Activated gamma-delta T cell (primary cell): ENCODE data around the gene TOR1A.
"Not testable (repeated sequence)": the region's sequence is repeated elsewhere in the genome, so short reads cannot be mapped to it uniquely, and the experiment has no call there.

Source experiments
- DNase-seq: peaks from one replicate; lab custom pipeline; 2025; lab: John Stamatoyannopoulos, UW

The TOR1A gene

DNA sequence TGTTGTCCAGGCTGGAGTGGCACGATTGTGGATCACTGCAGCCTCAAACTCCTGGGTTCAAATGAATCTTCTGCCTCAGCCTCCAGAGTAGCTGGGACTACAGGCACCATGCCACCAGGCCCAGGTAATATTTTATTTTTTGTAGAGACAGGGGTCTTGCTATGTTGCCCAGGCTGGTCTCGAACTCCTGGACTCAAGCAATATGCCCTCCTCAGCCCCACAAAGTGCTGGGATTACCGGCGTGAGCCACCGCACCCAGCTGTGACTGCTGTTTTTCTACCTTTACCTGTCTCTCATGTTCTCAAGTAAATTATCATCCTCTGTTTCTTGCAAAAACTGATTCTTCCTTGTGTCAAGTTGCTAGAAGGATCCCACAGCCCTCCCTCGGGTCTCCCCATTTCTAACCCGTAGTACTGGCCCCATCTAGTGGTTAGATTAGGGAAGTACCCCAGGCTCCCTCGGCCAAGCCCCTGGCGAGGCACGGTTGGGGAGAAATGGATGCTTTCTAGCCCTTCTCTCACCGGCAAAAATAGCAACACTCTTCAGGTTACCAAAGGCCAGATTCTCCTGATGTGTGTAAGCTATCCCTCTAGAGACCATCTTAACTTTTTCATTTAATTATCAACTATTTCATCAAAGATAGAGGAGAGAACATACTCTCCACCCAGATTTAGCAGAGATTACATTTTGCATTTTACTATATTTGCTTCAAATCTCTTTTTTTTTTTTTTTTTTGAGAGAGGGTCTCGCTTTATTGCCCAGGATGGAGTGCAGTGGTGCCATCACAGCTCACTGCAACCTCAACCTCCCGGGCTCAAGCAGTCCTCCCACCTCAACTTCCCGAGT is 40.2 kb downstream of the TOR1A start:
- DNase-seq, result no peak

- no peak for DNase-seq
These were observed 42.0 kb downstream of the TOR1A start for GRCh38 chr9:129781981-129782380.

- no peak for DNase-seq
These were observed 42.8 kb downstream of the TOR1A start for GRCh38 chr9:129781131-129781530.

DNA sequence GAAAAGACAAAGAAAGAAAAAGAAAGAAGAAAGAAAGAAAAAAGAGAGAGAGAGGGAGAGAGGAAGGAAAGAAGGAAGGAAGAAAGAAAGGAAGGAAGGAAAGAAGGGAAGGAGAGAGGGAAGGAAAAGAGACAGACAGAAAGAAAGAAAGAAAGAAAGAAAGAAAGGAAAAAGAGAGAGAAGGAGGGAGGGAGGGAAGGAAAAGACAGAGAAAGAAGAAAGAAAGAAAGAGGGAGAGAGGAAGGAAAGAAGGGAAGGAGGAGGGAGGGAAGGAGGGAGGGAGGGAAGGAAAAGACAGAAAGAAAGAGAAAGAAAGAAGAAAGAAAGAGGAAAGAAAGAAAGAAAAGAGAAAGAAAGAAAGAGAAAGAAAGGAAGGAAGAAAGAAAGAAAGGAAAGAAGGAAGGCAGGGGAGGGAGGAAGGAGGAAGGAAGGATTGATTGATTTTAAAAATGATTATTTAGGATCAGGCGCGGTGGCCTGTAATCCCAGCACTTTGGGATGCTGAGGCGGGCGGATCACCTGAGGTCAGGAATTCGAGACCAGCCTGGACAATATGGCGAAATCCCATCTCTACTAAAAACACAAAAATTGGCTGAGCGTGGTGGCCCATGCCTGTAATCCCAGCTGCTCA is 44.3 kb downstream of the TOR1A start:
- DNase-seq, result no peak

- DNase-seq, result no peak
These were observed 45.5 kb downstream of the TOR1A start for GRCh38 chr9:129778469-129778868.

- DNase-seq, result no peak
These were observed 46.2 kb downstream of the TOR1A start for GRCh38 chr9:129777769-129778130.

GRCh38 chr9:129776938-129777768 is 46.8 kb downstream of the TOR1A start:
- peak; percentile 46 for DNase-seq

DNA sequence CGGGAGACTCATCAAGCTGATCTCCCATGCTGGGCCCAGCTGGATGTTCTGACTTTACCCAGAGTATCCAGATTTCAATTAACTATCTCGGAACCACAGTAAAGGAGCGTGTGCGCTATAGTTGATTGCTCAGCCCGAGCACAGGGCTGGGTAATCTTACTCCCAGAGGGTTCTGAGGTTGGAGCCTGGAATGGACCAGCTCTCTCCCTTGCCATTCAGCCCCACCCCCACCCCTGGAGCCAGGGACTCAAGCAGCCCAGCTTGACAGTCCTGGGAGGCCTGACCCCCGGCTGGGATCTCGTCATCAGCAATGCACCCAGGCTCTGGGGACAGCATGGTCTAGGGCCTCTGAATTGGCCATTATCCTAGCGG is 47.4 kb downstream of the TOR1A start:
- no peak for DNase-seq

DNA sequence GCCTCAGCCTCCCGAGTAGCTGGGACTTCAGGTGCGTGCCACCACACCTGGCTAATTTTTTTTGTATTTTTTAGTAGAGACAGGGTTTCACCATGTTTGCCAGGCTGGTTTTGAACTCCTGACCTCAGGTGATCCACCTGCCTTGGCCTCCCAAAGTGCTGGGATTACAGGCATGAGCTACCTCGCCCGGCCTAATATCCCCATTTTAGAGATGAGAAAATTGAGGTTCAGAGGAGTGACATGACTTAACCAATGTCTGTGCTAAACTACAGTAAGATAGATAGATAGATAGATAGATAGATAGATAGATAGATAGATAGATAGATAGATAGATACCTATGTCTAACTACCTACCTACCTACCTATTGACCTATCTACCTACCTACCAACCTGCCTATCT is 47.8 kb downstream of the TOR1A start:
- not testable (repeated sequence) for DNase-seq

- DNase-seq, result no peak
These were observed 48.5 kb downstream of the TOR1A start for GRCh38 chr9:129775448-129775798.

DNA sequence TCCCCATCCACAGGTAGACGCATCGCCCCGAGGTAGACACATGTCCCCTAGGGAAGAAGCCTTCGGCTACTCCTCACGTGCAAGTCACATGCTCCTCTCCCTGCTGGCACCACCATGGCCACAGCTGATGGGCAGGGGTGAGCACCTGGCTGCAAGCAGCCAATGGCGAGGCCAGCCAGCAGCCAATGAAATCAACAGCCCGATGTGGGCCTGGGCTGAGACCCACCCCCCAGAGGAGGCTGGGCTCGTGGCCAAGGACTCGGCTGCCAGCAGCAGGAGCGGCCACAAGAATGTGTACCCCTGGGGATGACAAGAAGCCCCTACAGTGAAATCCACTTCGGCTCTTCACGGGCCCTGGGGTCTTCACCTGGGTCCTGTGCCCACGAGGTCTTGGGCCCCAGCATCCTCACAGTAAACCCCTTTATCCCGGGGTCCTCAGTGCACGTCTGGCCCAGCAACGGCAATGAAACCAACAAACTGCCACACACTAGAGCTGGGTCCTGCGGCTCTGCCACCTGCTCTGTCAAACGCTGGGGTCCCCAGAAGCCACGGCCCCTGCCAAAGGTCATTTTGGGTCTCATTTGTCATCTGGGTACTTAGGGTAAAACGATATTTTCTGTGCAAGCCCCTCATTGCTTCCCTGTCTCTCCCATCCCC is 49.0 kb downstream of the TOR1A start:
- no peak for DNase-seq

- DNase-seq, result no peak
These were observed 50.5 kb downstream of the TOR1A start for GRCh38 chr9:129773262-129774048.

DNA sequence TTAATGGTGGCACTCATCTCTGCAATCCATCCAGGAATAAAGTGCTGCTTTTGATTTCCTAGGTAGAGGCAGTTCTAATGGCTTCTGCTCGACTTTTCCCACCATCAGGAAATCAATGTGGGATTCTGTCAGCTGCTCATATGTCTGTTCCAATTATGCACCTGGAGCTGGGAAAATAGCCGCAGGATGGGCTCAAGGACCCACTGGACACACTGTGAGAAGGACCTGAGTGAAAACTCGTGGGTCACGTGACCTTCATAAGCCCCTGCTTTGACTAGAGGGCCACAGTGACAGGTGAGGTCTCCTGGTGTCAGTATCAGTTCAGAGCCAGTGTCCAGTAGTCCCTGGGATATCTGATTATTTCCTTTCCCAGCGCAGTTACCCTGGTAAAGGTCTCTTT is 53.2 kb downstream of the TOR1A start:
- DNase-seq, result no peak

DNA sequence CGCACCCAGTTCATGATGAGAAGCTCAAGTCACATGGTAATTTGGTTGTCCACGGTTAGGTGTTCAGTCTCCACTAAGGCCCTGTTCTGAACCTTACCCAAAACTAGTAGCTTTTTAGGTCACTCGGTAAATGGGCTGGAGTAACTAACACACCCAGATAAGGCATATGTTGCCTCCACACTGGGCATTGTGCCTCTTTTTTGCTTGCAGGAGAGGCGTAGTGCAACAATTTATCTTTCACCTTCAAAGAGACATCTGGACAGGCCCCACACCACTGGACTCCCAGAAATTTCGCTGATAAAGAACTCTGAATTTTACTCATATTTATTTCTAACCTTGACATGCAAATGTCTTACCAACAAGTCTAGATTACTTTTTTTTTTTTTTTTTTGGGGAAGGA is 54.3 kb downstream of the TOR1A start:
- no peak for DNase-seq

DNA sequence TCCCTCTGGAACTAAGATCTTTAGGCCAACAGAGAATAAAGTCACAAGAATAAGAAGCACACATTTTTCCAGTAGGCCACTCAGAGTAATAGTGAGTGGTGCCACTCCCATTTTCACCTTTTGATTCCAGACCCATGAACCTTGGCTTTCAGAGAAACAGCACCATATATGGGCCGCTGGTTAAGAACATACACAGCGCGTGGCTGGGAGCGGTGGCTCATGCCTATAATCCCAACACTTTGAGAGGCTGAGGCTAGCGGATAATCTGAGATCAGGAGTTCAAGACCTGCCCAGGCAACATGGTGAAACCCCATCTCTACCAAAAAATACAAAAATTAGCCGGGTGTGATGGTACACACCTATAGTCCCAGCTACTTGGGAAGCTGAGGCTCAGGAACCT is 55.5 kb downstream of the TOR1A start:
- no peak for DNase-seq

- no peak for DNase-seq
These were observed 58.1 kb downstream of the TOR1A start for GRCh38 chr9:129765764-129766317.

DNA sequence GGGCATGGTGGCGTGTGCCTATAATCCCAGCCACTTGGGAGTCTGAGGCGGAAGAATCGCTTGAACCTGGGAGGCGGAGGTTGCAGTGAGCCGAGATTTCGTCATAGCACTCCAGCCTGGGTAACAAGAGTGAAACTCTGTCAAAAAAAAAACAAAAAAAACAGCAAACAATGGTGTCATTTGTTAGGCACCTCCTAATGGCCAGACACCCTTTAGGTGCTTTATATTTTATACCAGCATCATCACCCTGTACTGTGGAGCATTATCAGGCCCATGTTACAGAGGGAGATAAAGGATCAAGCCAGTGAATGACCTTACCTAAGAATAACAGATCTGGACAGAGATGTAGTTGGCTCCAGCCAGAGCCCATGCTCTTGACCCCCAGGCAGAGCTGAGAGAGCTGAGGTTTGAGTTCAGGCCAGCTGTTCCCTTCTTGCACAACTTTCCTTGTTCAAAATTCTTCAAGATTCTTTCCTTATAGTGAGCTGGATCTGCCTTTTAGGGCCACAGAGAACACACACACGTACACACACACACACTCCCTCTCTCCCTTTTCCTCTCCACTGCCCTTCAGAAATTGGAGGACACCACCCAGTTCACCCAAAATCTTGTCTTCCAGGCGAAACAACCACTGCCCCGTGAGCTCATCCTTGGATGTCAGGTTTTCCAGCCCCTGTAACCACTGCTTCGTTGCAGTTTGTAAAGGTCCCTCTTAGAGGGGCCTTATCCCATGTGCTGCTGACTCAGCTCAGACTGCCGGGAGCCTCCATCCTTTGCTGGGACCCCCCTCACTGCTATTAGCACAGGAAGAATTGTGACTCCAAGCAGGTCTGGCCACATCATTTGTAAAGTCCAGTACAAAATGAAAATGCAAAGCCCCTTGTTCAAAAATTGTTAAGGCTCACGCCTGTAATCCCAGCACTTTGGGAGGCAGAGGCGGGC is 60.7 kb downstream of the TOR1A start:
- DNase-seq, result no peak
